DND-41 (cell line): Measurements from ENCODE around the gene IL17RD.

Experiments used
- CTCF ChIP-seq: IDR thresholded peaks from 2 replicates; pipeline ENCODE4 v1.5.1; 2012; ENCODE audit warnings: borderline replicate concordance, low read length, moderate library complexity, mild to moderate bottlenecking; ENCODE audit not compliant: poor library complexity, severe bottlenecking; ENCODE audit errors: extremely low read depth
- EZH2 ChIP-seq: IDR thresholded peaks from 3 replicates; pipeline ENCODE4 v1.6.1; 2012; ENCODE audit warnings: borderline replicate concordance, low read depth, mild to moderate bottlenecking, moderate library complexity, low read length, inconsistent platforms; ENCODE audit not compliant: severe bottlenecking

DNA sequence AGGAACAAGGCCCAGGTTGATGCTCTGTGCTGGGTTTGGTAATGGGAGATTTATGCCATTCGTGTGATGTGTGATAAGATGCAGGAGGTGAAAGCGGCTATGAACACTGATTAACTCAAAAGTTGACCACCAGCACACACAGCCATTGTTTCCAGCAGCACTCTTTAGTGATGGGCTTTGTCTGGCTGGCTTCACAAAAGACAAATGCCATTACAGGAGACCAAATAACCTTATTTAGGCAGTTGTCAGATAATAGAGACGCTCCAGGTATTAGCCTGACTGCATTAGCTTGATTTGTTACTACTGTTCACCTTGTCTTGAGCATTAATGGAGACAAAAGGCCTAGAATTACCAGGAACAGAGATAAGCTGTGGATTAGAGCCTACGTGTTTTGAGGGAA is 29.5 kb upstream of the IL17RD start:
- TF ChIP-seq CTCF (no peak), EZH2 (no peak)
